Psoas muscle (tissue), 8 donors: ENCODE results near the gene FAM171A1. TPM values are rescaled to one million over a fixed set of nuclear protein-coding genes. Genes with fewer than 3 reads are reported as not detected.
"Not testable (repeated sequence)": the region's sequence is repeated elsewhere in the genome, so short reads cannot be mapped to it uniquely, and the experiment has no call there.

Source experiments
- ATAC-seq, 4 donors: fragments of 200-7000 bp; cut with Tn5 transposase; one replicate each; pipeline ENCODE4 v1.9.1; 2020; ENCODE audit warnings: moderate library complexity in 3 of 4, mild to moderate bottlenecking in 2 of 4
- DNase-seq, 2 donors: peaks; one replicate each; pipeline ENCODE4 v3.0.0-alpha.2; 2020
- H3K27ac ChIP-seq: fragments of 200-600 bp; one replicate; pipeline ENCODE4 v1.8.0; 2022
- H3K27me3 ChIP-seq, 3 donors: fragments of 200-600 bp in 1 of 3; one replicate each; pipeline versions ENCODE4 v1.6.1 to v1.8.0; 2013 to 2022; ENCODE audit warnings: low read length in 2 of 3, mild to moderate bottlenecking in 2 of 3, moderate library complexity in 1 of 3; ENCODE audit not compliant: insufficient read depth in 3 of 3
- H3K36me3 ChIP-seq, 2 donors: fragments of 200-600 bp in 1 of 2; one replicate each; pipeline versions ENCODE4 v1.6.1 to v1.8.0; 2013 to 2022; ENCODE audit warnings: low read depth in 1 of 2, mild to moderate bottlenecking in 1 of 2, moderate library complexity in 1 of 2; ENCODE audit not compliant: insufficient read depth in 1 of 2
- H3K4me1 ChIP-seq: fragments of 200-600 bp; one replicate; pipeline ENCODE4 v1.8.0; 2022
- H3K4me3 ChIP-seq: fragments of 200-600 bp; one replicate; pipeline ENCODE4 v1.8.0; 2022; ENCODE audit warnings: mild to moderate bottlenecking
- H3K9me3 ChIP-seq: fragments of 200-600 bp; one replicate; pipeline ENCODE4 v1.8.0; 2022
- WGBS, 3 donors: extraction: QIAGEN DNeasy Blood & Tissue Kit; methylation state at CpG; one replicate each; pipeline versions ENCODE4 v1.1.6 to v1.1.7; 2013; 5-methylcytosine and 5-hydroxymethylcytosine counted together
- intact Hi-C, 2 donors: fragments of 100-400 bp; cut with DNase I; formaldehyde crosslinking; loops; one replicate each; pipeline versions ENCODE4 v1.11.0 to v1.14.2; 2022
- polyA plus RNA-seq, 3 donors: library from polyadenylated mRNA; stranded (reverse); fragments of 200-250 nt; gene quantifications; one replicate each; pipeline ENCODE4 v1.2.3, GENCODE V29; 2013
- total RNA-seq, 4 donors: library from RNA; stranded (reverse); fragmentation: NEBNext Ultra II Directional in 2 of 4; extraction: Animal tissue kit (Norgen Biotek cat#: 25700) in 2 of 4; gene quantifications; one replicate each; pipeline versions ENCODE4 v1.2.1 to v1.2.4, GENCODE V29; 2021 to 2023
- TF ChIP-seq, protein P1 (sequence below): fragments of 200-600 bp; IDR thresholded peaks from one replicate; pipeline ENCODE4 v1.8.0; 2022; ENCODE audit warnings: antibody characterized with exemption
- donor health status: healthy with polysubstance abuse.
- donor health status: DM: no; HTN: no; CAD: no; lungs with moderate emphysema.
- donor health status: Bipolar disorder and iron deficiency.
- donor health status: healthy.
- donor health status: DM: yes; HTN: yes; CAD: no.
- donor health status: DM: no; HTN: no; CAD: no.
- donor health status: DM: no; HTN: no; CAD: no.
- donor health status: DM: yes; HTN: yes; CAD: no.

The FAM171A1 gene
- total and polyA plus RNA-seq, 7 donors = 3.9 to 10.5 (median 5.0) TPM

- TF ChIP-seq, protein P1, sequence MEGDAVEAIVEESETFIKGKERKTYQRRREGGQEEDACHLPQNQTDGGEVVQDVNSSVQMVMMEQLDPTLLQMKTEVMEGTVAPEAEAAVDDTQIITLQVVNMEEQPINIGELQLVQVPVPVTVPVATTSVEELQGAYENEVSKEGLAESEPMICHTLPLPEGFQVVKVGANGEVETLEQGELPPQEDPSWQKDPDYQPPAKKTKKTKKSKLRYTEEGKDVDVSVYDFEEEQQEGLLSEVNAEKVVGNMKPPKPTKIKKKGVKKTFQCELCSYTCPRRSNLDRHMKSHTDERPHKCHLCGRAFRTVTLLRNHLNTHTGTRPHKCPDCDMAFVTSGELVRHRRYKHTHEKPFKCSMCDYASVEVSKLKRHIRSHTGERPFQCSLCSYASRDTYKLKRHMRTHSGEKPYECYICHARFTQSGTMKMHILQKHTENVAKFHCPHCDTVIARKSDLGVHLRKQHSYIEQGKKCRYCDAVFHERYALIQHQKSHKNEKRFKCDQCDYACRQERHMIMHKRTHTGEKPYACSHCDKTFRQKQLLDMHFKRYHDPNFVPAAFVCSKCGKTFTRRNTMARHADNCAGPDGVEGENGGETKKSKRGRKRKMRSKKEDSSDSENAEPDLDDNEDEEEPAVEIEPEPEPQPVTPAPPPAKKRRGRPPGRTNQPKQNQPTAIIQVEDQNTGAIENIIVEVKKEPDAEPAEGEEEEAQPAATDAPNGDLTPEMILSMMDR = no peak
- DNase-seq = no peak
Observed at GRCh38 chr10:15210521-15210920, 160.6 kb downstream of the FAM171A1 start.

DNA sequence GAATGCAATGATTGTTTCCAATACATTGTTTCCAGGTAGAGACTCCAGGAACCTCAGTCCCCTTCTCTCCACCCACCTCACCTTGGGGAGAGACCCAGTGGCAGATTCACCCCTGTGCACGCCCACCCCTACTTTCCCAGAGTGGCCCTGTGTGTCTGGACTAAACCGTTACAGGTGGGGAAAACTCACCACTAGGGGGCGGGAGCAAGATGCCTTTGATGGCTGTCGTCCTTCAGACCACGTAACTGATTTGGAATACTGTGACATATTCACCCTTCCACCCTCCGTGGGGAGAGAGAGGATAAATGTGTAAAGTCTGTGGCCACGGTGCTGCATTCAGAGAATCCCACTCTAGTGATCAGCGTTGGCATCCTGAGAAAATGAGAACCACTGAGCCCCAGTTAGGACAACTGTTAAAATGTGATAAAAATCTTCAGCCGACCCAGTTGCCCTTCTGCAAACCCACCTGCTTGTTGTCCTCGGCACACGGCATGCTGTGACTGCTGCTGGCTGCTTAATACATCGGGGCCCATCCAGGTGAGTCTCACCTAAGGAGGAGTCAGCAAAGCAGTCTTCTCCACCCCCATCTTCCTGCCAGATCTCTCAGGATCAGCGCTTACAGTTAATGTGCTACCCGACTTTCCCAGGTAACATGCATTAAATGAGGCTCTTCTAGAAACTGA is 161.1 kb downstream of the FAM171A1 start:
- no peak overlapping the region for H3K27ac ChIP-seq
- intact Hi-C loops = loop anchor here in 1 of 2 donors (1.0 kb wide), 1 partner anchor 161 kb away; the partner anchor contains the start of gene FAM171A1
- H3K4me1 ChIP-seq = no peaks in the 10 kb centered on the region
- peak; percentile 67 to 75 for DNase-seq
- H3K27me3 ChIP-seq = no peaks in the 10 kb centered on the region
- ATAC-seq = peak; percentile 69 to 80 (median 73)
- WGBS, 3 donors = 21 to 25% (median 22%) methylated on average over 14 of the region's 14 CpGs
- no peak overlapping the region for H3K4me3 ChIP-seq
- H3K36me3 ChIP-seq = no peaks in the 10 kb centered on the region
- TF ChIP-seq, protein P1 = peak; percentile 84
- no peaks in the 10 kb centered on the region for H3K9me3 ChIP-seq

More at GRCh38 chr10:15210521-15210920, 160.6 kb downstream of the FAM171A1 start:
- Histone ChIP-seq H3K4me1 (no peaks in the 10 kb centered on the region), H3K27me3 (no peaks in the 10 kb centered on the region), H3K9me3 (no peaks in the 10 kb centered on the region), H3K4me3 (no peak overlapping the region), H3K36me3 (no peaks in the 10 kb centered on the region), H3K27ac (no peak overlapping the region)
- WGBS, 3 donors = 83 to 90% (median 90%) methylated on average over 8 of the region's 8 CpGs
- intact Hi-C loops = loop anchor here in 1 of 2 donors (1.0 kb wide), 1 partner anchor 161 kb away; the partner anchor contains the start of gene FAM171A1
- ATAC-seq = no peak

- WGBS, 3 donors = 93 to 98% (median 97%) methylated on average over 2 of the region's 2 CpGs
- H3K4me3 ChIP-seq = no peak overlapping the region
- intact Hi-C loops = no loop called here
- H3K4me1 ChIP-seq = no peaks in the 10 kb centered on the region
- no peak overlapping the region for H3K27ac ChIP-seq
- H3K9me3 ChIP-seq = no peaks in the 10 kb centered on the region
- no peaks in the 10 kb centered on the region for H3K36me3 ChIP-seq
- no peaks in the 10 kb centered on the region for H3K27me3 ChIP-seq
- TF ChIP-seq, protein P1 = no peak
- ATAC-seq (no peak), DNase-seq (no peak)
Observed at GRCh38 chr10:15208221-15208620, 162.9 kb downstream of the FAM171A1 start.

DNA sequence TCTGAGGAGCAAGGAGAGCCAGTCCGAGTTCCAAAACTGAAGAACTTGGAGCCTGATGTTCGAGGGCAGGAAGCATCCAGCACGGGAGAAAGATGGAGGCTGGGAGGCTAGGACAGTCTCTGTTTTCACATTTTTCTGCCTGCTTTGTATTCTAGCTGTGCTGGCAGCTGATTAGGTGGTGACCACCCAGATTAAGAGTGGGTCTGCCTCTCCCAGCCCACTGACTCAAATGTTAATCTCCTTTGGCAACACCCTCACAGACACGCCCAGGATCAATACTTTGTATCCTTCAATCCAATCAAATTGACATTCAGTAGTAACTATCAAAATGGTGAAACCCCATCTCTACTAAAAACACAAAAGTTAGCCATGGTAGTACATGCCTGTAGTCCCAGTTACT is 163.7 kb downstream of the FAM171A1 start:
- H3K27me3 ChIP-seq, H3K4me3 ChIP-seq, DNase-seq, intact Hi-C loops, ATAC-seq, H3K4me1 ChIP-seq, H3K36me3 ChIP-seq, H3K27ac ChIP-seq, H3K9me3 ChIP-seq: not testable (repeated sequence)
- 97 to 98% (median 97%) methylated on average over 4 of the region's 4 CpGs for WGBS, 3 donors

GRCh38 chr10:15202639-15203038 is 168.4 kb downstream of the FAM171A1 start:
- Histone ChIP-seq H3K4me3 (no peak overlapping the region), H3K4me1 (no peaks in the 10 kb centered on the region), H3K36me3 (no peaks in the 10 kb centered on the region), H3K9me3 (no peaks in the 10 kb centered on the region), H3K27ac (no peak overlapping the region), H3K27me3 (peaks cover 0 to 2% (median 0%) of the 10 kb centered on the region in 3 donors)
- 87 to 95% (median 89%) methylated on average over 2 of the region's 2 CpGs for WGBS, 3 donors
- TF ChIP-seq, protein P1 = no peak
- no peak for DNase-seq
- ATAC-seq = no peak
- intact Hi-C loops = no loop called here

DNA sequence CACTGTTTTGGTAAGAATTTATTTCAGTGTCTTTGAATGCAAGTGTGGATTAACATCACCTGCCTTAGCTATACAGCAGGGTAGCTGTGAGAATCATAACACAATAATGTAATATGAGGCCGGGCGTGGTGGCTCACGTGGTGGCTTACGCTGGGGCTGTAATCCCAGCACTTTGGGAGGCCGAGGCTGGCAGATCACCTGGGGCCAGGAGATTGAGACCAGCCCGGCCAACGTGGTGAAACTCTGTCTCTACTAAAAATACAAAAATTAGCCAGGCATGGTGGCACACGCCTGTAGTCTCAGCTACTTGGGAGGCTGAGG is 168.8 kb downstream of the FAM171A1 start:
- intact Hi-C loops, ATAC-seq, H3K4me1 ChIP-seq, H3K27ac ChIP-seq, DNase-seq, H3K27me3 ChIP-seq, H3K9me3 ChIP-seq, H3K4me3 ChIP-seq, H3K36me3 ChIP-seq: not testable (repeated sequence)
- WGBS, 3 donors = 87 to 92% (median 88%) methylated on average over 8 of the region's 8 CpGs
